WERI-Rb-1 (cell line): ENCODE results near the gene EML1.

ENCODE experiments used
- DNase-seq: peaks from one replicate; pipeline ENCODE4 v3.0.0-alpha.2; 2020
- H3K27ac ChIP-seq: fragments of 250-450 bp; sonication (Bioruptor Pico); 2 replicates; pipeline ENCODE4 v1.5.1; 2020; ENCODE audit warnings: mild to moderate bottlenecking, moderate library complexity
- H3K27me3 ChIP-seq: fragments of 250-450 bp; sonication (Bioruptor Pico); 2 replicates; pipeline ENCODE4 v1.5.1; 2021; ENCODE audit warnings: mild to moderate bottlenecking, low read depth, moderate library complexity; ENCODE audit not compliant: insufficient read depth, severe bottlenecking
- H3K36me3 ChIP-seq: fragments of 250-450 bp; sonication (Bioruptor Pico); 2 replicates; pipeline ENCODE4 v1.5.1; 2020; ENCODE audit warnings: mild to moderate bottlenecking, moderate library complexity
- H3K4me3 ChIP-seq: 2 replicates; pipeline ENCODE4 v1.5.1; 2011; ENCODE audit warnings: low read depth, mild to moderate bottlenecking, control low read depth, low read length
- H3K9me3 ChIP-seq: fragments of 250-450 bp; sonication (Bioruptor Pico); 2 replicates; pipeline ENCODE4 v1.5.1; 2021; ENCODE audit warnings: mild to moderate bottlenecking, moderate library complexity; ENCODE audit not compliant: severe bottlenecking
- CTCF ChIP-seq: IDR thresholded peaks from 2 replicates; pipeline ENCODE4 v1.5.1; 2011; ENCODE audit warnings: low read depth, mild to moderate bottlenecking, control low read depth, inconsistent platforms, low read length

Gene EML1

GRCh38 chr14:99855271-99855670 is 62.1 kb downstream of the EML1 start:
- Histone ChIP-seq H3K27me3 (no peaks in the 10 kb centered on the region), H3K4me3 (no peak overlapping the region), H3K27ac (no peak overlapping the region), H3K36me3 (peaks cover 40% of the 10 kb centered on the region), H3K9me3 (no peaks in the 10 kb centered on the region)
- no peak for TF ChIP-seq CTCF
- no peak for DNase-seq

DNA sequence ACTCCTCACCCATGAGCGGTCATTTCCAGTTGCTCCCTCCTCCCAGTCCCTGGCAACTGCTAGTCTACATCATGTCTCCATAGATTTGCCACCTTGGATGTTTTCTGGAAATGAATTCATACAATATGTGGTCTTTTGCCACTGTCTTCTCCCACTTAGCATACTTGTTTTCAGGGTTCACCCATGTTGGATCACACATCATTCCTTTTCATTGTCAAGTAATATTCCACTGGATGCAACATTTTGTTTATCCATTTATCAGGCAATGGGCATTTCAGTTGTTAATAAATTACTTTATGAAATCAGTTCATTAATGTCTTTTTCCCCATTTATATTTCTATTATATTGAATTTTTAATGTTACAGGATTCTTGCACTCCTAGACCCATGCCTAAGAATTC is 64.3 kb downstream of the EML1 start:
- no peak overlapping the region for H3K27ac ChIP-seq
- H3K36me3 ChIP-seq, result peaks cover 23% of the 10 kb centered on the region
- no peaks in the 10 kb centered on the region for H3K9me3 ChIP-seq
- no peak overlapping the region for H3K4me3 ChIP-seq
- no peak for TF ChIP-seq CTCF
- H3K27me3 ChIP-seq, result no peaks in the 10 kb centered on the region
- no peak for DNase-seq

GRCh38 chr14:99860219-99860618 is 67.0 kb downstream of the EML1 start:
- Histone ChIP-seq H3K4me3 (no peak overlapping the region), H3K27me3 (no peaks in the 10 kb centered on the region), H3K27ac (no peak overlapping the region), H3K9me3 (no peaks in the 10 kb centered on the region), H3K36me3 (peaks cover 11% of the 10 kb centered on the region)
- DNase-seq, result no peak
- TF ChIP-seq CTCF, result no peak

DNA sequence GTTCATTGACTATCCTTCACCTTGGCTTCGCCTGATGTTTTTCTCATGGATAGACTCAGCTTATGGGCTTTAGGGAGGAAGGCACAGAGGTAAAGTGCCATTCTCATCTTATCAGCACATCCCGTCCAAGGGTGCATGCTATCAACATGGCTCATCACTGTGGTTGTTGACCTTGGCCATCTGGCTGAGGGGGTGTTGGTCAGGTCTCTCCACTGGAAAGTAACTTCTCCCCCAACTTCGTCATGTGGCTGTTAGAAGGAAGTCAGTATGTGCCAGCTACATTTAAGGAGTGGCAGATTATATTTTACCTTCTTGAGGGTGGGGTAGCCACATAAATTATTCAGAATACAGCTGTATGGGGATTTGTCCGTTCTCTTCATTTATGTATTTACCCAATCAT is 68.9 kb downstream of the EML1 start:
- DNase-seq, result no peak
- Histone ChIP-seq H3K27ac (no peak overlapping the region), H3K4me3 (no peak overlapping the region), H3K9me3 (no peaks in the 10 kb centered on the region), H3K27me3 (no peaks in the 10 kb centered on the region), H3K36me3 (peaks cover 29% of the 10 kb centered on the region)
- TF ChIP-seq CTCF, result no peak

- Histone ChIP-seq H3K27ac (no peak overlapping the region), H3K36me3 (peaks cover 29% of the 10 kb centered on the region), H3K27me3 (no peaks in the 10 kb centered on the region), H3K9me3 (no peaks in the 10 kb centered on the region), H3K4me3 (no peak overlapping the region)
- DNase-seq, result no peak
- no peak for TF ChIP-seq CTCF
Measured at GRCh38 chr14:99863059-99863458, 69.8 kb downstream of the EML1 start.

- Histone ChIP-seq H3K27me3 (no peaks in the 10 kb centered on the region), H3K4me3 (no peak overlapping the region), H3K9me3 (no peaks in the 10 kb centered on the region), H3K27ac (no peak overlapping the region), H3K36me3 (peaks cover 34% of the 10 kb centered on the region)
- no peak for DNase-seq
- no peak for TF ChIP-seq CTCF
Measured at GRCh38 chr14:99865408-99865807, 72.2 kb downstream of the EML1 start.
